GM21786 (cell line): ENCODE measurements around the gene DTNB.
A peak's percentile ranks its signal among the peaks of the same experiment; 100 is the strongest.

Experiments
- ATAC-seq: cut with Tn5 transposase; IDR thresholded peaks from one replicate; pipeline ENCODE4 v1.9.1; 2021; ENCODE audit not compliant: unreplicated experiment

Gene DTNB

DNA sequence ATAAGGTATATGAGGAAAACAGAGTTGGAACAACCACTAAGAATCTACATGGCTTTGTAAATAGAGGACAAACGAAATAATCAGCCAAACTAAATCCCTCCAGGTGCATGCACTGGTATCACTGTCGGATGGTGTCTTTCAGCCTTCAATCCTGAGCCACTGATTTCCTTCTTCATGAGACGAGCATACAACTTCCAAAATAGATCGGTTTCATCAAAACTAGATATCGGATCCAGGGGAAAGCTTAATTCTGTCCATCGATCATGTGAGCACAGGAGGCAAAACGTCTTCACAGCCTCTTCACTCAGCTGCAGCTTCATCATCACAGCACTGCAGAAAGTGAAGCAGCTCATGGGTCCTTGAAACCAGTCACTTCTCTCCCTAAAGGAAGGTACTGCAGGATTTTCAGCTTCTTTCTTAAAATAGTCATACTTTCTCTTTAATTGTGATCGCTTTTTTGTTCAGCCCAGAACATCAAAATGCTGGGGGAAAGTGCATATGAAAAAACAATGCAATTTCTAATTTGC is 80.5 kb downstream of the DTNB start:
- no peak for ATAC-seq

DNA sequence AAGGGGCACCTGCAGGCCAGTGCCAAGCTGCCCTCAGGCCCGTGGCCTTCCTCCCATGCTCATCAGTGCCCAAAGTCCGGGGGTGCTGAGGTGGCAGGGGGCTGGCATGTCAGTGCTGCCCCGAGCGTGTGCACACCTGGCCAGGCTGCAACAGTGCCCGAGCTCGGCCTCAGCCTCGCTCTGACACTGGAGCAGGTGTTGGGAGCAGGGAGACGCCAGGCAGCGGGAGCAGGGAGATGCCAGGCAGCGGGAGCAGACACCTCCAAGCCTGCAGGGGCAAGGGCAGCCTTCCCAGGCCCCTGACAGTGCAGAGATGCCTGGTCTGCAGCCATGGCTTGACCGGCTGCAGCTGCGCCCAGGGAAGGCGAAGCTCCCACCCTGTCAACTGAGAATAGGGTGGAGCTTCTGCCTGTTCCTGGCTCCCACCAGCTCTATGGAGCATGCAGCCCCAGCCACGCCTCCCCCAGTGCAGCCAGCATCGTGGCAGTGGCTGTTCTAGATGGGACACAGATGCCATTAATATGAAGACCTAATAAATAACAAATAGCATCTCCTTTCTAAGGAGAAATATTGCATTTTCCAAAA is 82.4 kb downstream of the DTNB start:
- no peak for ATAC-seq

DNA sequence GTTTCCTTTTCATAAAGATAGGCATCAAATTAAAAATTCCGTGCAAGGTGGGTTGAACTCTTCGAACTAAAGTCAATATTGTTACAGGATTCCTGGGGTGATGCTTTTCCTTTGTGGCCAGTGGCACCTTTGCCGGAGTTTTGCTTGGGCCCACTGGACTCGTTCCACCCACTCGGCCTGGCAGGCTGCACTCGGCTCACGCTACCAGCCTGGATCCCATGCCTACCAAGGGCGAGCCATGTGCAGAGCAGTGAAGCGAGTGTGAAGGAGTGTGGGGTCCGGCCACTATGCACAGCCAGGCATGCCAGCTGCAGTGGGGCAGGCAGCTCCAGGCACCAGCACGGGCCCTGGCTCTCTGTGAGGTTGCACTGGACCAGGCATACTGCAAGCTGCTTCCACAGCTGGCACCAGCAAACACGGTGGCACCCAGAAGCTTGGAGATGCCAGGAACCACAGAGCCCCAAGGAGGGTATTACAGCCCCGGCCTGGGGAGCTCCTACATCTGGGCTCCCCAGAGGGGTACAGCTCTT is 83.6 kb downstream of the DTNB start:
- no peak for ATAC-seq

DNA sequence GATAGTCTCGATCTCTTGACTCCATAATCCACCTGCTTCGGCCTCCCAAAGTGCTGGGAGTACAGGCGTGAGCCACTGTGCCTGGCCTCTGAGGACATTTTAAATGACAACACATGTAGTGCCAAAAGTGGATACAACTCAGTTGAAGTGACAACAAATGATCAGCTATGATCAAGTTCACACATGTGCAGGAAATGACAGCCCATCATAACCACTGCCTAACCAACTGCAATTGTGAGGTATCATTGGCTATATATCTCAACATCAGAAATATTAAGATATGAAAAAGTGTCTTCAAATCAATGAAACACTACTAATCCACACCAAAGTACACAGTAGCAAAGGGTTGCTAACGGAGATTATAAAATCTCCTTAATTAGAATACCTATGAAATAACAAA is 84.8 kb downstream of the DTNB start:
- ATAC-seq: no peak

DNA sequence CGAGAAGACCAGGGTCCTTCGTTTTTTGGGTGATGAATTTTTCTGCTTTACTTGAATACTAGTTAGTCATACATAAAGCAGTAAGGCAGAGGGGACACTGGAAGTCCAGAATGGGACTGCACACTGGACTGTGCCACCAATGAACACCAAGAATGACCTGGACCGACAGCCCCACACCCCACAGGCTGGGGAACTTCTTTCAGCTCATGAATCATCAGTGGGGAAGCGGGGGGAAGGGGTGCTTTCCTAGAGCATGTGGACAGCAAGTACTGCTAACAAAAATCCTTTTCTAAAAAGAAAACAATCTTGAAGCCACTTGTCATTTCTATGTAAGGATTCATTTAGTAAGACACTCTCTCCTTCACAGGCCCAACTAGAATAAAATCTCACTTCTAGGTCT is 86.0 kb downstream of the DTNB start:
- ATAC-seq: no peak

DNA sequence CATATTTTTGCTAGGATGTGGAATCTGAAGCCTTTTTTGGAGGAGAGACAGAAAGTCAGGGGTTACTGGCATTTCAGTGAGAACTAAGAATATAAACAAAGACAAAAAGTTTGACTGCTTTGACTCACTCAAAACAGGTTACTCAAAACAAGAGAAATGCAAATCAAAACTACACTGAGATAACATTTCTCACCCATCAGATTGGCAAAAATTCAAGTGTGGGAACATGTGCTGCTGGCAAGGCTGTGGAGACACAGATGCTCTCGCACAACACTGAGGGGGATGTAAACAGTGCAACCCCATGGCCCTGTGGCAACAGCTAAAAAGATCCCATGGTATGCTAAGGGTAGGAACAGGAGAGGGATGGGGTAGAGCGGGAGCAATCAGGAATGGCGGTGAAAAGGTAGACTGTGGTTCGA is 86.6 kb downstream of the DTNB start:
- ATAC-seq: peak; percentile 73

DNA sequence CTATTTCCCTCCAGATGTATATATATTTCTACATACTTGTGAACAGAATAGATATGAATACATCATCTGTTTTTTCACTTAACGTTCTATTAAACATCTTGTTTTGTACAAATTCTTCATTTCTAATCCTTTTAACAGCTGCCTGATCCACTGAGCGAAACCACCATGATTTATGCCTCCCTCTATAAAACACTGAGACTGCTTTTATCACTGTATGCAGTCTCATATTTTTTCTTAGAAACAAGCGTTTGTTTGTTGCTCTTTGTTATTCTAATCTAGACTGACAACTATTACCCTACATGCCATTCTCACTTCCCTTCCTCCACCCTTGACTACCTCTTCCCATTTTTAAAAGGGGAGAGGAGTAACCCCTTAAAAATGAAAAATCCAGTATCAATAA is 88.2 kb downstream of the DTNB start:
- no peak for ATAC-seq

DNA sequence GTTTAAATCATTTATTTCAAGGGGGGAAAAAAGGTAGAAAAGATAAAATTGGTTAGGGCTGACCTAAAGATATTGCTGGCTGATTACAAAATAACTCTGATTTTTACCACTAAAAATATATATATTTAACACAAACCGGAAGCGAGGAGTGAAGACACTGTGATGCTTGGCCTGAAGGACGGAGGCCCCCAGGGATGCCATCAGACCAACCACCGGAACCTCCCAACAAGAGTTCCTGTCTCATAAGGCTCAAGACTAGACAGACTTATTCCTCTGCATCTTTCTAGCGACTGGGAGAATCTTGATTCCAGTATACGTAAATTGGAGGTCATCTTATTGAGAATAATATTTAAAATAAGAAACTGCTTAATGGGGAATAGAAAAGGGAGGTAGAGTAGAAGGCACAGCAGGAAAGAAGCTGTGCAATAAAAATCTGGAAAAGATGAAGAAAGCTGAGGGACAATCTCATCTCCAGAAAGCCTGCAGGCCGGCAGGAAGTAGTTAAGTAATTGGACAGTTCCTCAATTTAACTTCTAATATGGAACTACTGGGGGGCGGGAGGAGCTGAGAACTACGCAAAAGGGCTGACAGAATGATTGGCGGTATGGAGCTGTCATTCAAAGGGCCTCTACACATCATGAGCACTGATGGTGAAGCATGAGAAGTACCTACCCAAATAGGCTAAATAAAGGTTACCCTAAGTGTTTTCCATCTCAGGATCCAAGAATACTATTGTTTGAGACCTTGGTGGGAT is 91.1 kb downstream of the DTNB start:
- ATAC-seq: peak; percentile 50

DNA sequence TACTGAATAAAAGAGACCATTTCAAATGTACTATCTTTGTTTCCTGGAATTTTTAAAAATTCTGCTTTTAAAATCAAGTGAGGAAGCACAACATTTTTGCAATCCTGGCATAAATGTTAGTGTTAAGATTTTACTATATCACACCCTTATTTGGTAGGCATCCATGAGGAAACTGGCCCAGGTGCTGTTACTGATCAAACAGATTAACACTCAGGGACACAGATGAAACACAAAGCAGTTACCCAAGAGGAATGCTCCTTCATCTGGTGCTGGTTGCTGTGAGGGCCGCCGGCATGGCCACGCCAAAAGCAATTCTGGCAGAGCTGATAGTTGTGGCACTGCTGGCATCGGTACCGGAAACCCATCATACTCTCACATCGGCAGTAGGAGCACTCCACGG is 96.8 kb downstream of the DTNB start:
- no peak for ATAC-seq

DNA sequence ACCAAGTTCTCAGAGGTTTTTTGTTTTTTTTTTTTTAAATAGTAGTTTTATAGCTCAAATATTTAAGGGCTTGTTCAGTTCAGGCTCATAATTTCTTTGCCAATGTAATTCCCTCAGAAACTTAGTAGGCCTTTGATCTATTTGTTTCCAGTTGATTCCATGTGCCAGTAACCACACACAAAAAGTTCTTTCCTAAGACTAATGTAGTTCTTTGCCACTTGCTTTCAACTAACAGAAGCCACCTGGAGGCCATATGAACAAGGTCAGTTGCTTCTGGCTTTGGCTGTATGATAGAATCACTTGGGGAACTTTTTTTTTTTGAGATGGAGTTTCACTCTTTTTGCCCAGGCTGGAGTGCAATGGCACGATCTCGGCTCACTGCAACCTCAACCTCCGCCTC is 100.7 kb downstream of the DTNB start:
- ATAC-seq: no peak

DNA sequence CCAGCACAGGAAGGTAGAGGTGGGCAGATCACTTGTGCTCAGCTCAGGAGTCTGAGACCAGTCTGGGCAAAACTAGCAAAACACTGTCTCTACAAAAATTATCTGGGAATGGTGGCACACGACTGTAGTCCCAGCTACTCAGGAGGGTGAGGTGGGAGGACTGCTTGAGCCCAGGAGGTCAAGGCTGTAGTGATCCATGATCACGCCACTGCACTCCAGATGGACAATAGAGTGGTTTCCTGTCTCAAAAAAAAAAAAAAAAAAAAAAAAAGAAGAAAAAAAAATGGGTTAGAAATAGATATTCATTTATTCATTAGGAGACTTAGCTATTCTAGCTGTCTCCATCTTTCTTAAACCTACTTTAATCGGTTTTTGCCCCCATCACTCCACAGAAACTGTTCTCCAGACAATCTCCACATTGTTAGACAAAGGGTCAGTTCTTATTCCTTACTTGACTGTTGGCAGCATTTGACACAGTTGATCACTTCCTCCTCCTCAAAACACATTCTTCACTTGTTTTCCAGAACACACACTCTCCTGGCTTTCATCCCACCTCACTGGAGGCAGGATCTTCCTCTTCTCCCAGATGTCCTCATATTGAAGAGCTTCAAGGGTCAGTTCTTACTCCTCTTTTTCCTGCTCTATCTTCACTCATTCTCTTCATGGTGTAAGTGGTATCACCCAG is 103.1 kb downstream of the DTNB start:
- no peak for ATAC-seq

DNA sequence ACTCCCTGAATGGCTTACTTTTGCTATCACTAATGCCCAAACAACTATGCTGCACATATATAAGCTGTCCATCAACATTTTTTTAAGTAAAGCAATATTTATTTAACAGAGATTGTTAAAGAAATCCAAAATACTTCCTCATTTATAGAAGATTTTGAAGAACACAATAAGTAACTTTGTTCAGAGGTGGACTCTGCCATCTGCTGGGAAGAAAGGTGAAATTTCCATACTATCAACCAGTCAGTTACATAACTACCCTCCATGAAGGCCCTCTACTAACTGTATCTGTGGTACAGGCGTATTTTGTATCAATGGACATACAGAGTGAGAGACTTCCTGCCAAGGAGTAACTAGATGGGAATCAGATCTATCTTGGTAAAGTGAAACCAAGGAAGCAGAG is 106.0 kb downstream of the DTNB start:
- no peak for ATAC-seq

DNA sequence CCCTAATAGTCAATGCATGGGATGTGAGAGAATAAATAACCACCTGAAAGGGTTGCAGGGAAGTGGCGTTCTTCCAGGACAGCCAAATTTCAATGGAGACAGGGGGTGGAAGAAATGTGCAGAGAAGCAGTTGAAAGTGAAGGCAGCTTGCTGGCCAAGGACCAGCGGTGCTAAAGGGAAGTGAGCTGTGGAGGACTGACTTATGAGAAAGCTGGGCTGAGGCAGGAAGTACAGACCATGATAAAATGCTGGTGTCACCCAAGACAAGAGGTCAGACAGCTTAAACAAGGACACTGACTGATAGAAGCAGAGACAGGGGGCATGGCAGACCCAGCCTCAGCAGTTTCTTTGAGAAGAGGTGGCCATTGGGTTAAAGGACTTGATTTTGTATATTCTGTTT is 106.7 kb downstream of the DTNB start:
- ATAC-seq: peak; percentile 86

DNA sequence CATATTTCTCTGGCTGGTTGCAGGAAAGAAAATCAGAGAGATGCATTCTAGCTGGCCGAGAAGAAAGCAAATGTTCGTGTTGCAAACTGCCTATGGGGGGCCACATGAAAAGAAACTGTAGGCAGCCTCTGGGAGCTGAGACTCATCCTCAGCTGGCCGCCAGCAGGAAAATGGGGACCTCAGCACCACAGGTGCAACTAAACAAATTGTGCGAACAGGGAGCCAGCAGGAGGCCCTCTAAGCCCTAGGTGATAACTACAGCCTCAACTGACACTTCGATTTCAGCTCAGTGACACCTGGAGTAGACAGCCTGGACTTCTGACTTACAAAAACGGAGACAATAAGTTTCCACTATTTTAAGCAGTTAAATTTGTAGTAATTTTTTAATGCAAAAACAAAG is 107.3 kb downstream of the DTNB start:
- no peak for ATAC-seq

DNA sequence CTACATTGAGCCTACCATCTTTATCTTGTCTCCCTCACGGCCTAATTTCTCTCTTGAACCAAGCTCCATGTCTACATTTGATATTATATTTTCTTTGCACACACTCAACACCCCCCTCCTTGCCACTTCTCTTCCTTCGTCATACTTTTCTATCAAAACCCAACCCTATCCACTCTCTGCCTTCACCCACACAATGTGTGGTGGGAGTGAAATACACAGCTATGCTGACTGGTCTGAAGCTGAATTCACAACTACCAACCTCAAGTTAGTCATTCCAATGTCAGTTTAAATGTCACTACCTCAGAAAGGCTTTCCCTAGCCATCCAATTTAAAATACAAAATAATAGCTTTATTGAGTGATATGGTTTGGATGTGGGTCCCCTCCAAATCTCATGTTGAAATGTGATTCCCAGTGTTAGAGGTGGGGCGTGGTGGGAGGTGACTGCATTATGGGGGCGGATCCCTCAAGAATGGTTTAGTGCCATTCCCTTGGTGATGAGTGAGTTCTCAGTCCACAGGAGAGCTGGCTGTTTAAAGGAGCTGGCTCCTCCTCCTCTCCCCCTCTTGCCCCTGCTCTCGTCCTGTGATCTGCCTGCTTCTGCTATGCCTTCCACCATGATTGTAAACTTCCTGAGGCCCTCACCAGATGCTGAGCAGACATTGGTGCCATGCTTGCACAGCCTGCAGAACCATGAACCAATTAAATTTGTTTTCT is 112.1 kb downstream of the DTNB start:
- ATAC-seq: no peak

DNA sequence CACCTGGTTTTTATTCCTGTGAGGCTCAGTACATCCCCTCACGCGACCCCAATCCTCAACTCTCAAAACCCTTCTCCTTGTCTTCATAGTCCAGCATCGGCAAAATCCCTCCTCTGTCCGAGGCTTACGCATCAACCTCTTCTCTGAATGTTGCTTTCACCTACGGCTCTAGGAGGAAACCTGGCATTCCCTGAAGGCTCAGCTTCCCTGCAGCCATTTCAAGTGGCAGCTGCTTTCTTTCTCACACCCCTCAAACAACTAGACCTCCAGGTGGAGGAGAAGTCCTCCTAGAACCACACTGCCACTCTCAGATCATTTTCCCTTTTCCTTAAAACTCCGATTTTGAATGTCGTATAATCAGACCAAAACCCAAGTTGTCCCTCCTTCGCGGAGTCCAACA is 114.2 kb downstream of the DTNB start:
- no peak for ATAC-seq

DNA sequence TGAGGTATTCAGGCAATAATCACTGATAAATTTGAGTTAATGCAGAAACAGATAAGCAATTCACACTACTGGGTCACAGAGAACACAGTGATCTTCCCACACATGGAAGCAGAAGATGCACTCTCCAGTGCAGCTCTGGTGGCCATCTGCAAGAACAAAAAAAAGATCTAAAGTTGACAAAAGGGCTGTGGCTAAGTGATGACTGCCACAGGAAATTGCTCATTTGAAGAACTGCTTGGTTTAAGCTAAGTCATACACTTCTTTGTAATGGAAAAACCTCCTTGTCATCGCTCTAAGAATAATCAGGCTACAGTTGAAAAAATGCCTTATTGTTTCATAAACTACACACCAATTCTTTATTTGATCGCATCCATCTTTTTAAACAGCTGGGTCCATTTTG is 115.1 kb downstream of the DTNB start:
- peak; percentile 73 for ATAC-seq

DNA sequence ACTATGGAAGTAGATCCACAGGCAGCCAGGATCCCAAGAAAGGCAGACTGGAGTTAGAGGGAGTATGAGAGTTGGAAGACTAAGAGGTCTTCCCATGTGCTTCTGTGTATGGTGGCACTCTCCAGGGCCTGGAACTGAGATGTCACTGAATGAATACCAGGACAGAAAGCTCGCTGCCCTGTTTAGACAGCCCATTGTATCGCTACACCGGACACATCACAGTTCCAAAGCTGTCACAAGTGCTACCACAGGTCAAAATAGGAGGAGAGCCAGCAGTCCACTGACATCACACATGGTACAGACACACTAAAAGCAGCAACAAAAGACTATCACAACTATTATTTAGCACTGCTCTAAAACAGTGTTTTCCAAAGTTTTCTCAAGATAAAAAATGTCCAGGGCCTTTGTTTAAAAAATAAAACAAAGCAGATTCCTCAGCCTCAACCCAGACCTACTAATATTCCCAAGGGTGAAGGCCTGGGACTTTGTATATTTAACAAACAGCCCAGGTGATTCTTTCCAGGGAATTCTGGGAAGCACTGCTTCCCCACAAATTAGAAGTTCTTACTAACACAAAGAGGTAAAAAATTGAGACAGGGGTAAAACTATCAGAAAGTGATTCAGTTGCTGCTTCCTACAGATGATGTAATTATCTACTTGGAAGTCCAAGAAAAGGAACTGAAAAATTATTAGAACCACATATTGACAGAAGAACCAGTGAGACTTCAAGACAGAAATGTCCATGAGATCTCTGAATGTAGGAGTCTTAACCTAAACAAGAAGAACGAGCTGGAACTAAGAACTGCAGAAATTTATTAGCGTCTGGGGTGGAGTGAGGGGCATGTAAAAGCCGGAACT is 116.0 kb downstream of the DTNB start:
- peak; percentile 36 for ATAC-seq

DNA sequence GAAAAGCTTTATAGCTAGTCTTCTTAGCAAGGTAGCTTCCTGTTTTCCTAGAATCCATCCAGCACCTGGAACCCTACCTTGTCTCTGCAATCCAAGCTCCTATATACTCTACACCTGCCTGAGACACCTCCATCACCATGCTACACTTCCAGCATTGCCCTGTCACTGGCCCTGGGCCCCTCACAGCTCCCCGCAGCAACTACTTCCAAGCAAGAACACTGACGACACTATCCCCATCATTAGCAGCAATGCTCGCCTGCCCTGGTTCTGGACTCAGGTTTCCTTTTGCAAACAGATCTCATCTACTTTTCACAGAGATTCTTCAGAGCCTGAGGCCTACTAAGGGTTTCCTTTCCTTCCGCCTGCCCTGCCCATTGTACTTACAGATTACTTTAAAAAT is 121.1 kb downstream of the DTNB start:
- ATAC-seq: no peak

DNA sequence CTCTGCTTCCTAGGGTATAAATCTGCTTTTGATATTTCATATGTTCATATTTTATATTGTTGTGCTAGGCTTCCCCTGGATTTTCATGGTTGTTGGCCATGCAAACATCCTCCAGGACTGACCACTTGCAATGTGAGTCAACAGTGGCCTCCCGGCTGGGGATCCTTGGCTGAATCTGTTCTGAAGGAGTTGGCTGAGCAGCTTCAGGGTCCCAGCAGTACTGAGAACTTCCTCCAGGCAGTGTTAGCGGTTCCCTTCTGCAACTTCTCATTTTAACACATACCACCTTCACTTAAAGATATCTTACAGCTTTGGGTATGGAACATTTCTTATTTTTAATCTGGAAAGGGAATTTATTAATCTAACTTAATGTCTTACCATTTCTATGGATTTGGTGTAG is 122.1 kb downstream of the DTNB start:
- ATAC-seq: no peak
